Bronchial epithelial cell (primary cell): ENCODE data around the gene APPL2. TPM values are rescaled to one million over a fixed set of nuclear protein-coding genes. Genes with fewer than 3 reads are reported as not detected.

ENCODE experiments used
- DNase-seq: peaks from one replicate; pipeline ENCODE4 v3.0.0-alpha.2; 2010; ENCODE audit warnings: low read depth
- FAIRE-seq: peaks from 2 replicates; lab custom pipeline; 2011; peaks lifted over from hg19 to GRCh38; lab: Jason Lieb, UNC
- H3K27me3 ChIP-seq: 2 replicates; pipeline ENCODE4 v1.5.1; 2011; ENCODE audit warnings: low read length; ENCODE audit not compliant: control insufficient read depth, insufficient read depth
- H3K36me3 ChIP-seq: 2 replicates; pipeline ENCODE4 v1.5.1; 2011; ENCODE audit warnings: low read length; ENCODE audit not compliant: control insufficient read depth, insufficient read depth
- H3K4me3 ChIP-seq: 2 replicates; pipeline ENCODE4 v1.5.1; 2011; ENCODE audit warnings: mild to moderate bottlenecking, low read depth, low read length, control low read depth
- CTCF ChIP-seq: IDR thresholded peaks from 2 replicates; pipeline ENCODE4 v1.5.1; 2011; ENCODE audit warnings: mild to moderate bottlenecking, moderate library complexity, low read length, control low read depth, inconsistent platforms; ENCODE audit not compliant: insufficient read depth, severe bottlenecking
- total RNA-seq: library from RNA; depleted of rRNA; stranded (reverse); fragments of >200 nt; gene quantifications from 2 replicates; pipeline ENCODE4 v1.2.1, GENCODE V29; 2014

Gene APPL2
- total RNA-seq, 1 donor from 2014 or later = 23.2 TPM

- Histone ChIP-seq H3K27me3 (no peaks in the 10 kb centered on the region), H3K36me3 (peaks cover 5% of the 10 kb centered on the region), H3K4me3 (no peak overlapping the region)
- FAIRE-seq (no peak), DNase-seq (no peak)
- no peak for TF ChIP-seq CTCF
Observed at GRCh38 chr12:105156260-105156659, 79.7 kb downstream of the APPL2 start.

GRCh38 chr12:105142259-105142658 is 93.7 kb downstream of the APPL2 start:
- no peak for FAIRE-seq
- no peaks in the 10 kb centered on the region for H3K27me3 ChIP-seq
- DNase-seq = no peak
- peaks cover 12% of the 10 kb centered on the region for H3K36me3 ChIP-seq
- TF ChIP-seq CTCF = no peak
- no peak overlapping the region for H3K4me3 ChIP-seq

- no peak for TF ChIP-seq CTCF
- Histone ChIP-seq H3K4me3 (no peak overlapping the region), H3K27me3 (no peaks in the 10 kb centered on the region), H3K36me3 (peaks cover 11% of the 10 kb centered on the region)
- FAIRE-seq (no peak), DNase-seq (no peak)
Observed at GRCh38 chr12:105141320-105141922, 94.6 kb downstream of the APPL2 start.

GRCh38 chr12:105138248-105138647 is 97.7 kb downstream of the APPL2 start:
- Histone ChIP-seq H3K36me3 (peaks cover 9% of the 10 kb centered on the region), H3K27me3 (no peaks in the 10 kb centered on the region), H3K4me3 (no peak overlapping the region)
- DNase-seq = no peak
- TF ChIP-seq CTCF = no peak
- FAIRE-seq = no peak

Other genes starting within 250 kb of the APPL2 start
- gene NOPCHAP1, start 249.9 kb downstream of the APPL2 start, total RNA-seq = 4.5 and 6.5 TPM in 2 replicates
- gene ALDH1L2, start 151.7 kb downstream of the APPL2 start, total RNA-seq = 34.2 and 35.7 TPM in 2 replicates
- gene WASHC4, start 128.4 kb downstream of the APPL2 start, total RNA-seq = 52.5 and 60.8 TPM in 2 replicates
- 11.8 and 20.2 TPM in 2 replicates for gene C12orf75, start 94.5 kb upstream of the APPL2 start, total RNA-seq